ENCODE measurements around the gene HAPLN3.

DNA sequence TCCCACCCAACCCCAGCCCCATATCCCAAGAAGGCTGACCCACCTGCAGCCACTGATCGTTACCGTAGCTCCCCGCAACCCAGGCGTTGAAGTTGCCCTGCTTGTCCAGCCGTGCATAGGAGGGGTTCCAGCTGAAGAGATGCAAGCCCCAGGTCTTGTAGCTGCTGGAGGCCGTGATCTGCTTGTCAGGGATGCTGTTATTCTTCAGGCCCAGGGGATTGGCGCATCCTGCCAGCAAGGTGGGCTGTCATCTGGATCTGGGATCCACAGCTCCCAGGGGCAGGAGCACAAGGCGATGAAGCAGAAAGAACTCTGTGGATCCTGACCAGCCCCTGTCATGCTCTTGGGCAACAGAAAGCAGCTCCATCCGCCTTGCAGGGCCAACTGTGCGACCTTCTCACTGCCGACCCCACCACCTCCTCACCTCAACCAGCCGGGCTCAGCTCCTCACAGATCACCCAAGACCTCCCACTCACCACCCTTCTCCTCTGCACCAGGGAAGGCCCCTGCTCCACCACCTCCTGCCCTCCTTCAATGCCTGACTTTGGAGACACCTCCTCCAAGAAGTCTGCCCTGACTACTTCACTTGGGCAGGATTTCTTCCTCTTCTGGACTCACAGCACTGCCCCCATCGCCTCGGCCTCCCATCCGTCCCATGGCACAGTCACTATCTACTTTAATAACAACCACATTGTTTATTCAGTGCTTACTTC, 6.3 kb upstream of the HAPLN3 start:
- TF ChIP-seq, protein P1, sequence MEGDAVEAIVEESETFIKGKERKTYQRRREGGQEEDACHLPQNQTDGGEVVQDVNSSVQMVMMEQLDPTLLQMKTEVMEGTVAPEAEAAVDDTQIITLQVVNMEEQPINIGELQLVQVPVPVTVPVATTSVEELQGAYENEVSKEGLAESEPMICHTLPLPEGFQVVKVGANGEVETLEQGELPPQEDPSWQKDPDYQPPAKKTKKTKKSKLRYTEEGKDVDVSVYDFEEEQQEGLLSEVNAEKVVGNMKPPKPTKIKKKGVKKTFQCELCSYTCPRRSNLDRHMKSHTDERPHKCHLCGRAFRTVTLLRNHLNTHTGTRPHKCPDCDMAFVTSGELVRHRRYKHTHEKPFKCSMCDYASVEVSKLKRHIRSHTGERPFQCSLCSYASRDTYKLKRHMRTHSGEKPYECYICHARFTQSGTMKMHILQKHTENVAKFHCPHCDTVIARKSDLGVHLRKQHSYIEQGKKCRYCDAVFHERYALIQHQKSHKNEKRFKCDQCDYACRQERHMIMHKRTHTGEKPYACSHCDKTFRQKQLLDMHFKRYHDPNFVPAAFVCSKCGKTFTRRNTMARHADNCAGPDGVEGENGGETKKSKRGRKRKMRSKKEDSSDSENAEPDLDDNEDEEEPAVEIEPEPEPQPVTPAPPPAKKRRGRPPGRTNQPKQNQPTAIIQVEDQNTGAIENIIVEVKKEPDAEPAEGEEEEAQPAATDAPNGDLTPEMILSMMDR (IDR thresholded peaks at IDR 0.05): no peak
- no peak for TF ChIP-seq EP300 (IDR thresholded peaks at IDR 0.05)

All from tibial nerve (tissue), 4 donors.